Neural crest cell (in vitro differentiated cells): Measurements from ENCODE around the gene SLC9B2. TPM values are rescaled to one million over a fixed set of nuclear protein-coding genes. Genes with fewer than 3 reads are reported as not detected.

Experiments used
- DNase-seq: peaks from one replicate; pipeline ENCODE4 v3.0.0; 2021; ENCODE audit warnings: low read depth, mixed read lengths, low spot score
- H3K27ac Mint-ChIP-seq: one replicate; pipeline ENCODE4 v1.8.0; 2021; ENCODE audit warnings: mild to moderate bottlenecking, mixed read lengths; ENCODE audit not compliant: unreplicated experiment
- H3K27me3 Mint-ChIP-seq: 2 replicates; pipeline ENCODE4 v1.8.0; 2021; ENCODE audit warnings: low read depth, mild to moderate bottlenecking, mixed read lengths
- H3K36me3 Mint-ChIP-seq: 2 replicates; pipeline ENCODE4 v1.8.0; 2021; ENCODE audit warnings: low read depth, mild to moderate bottlenecking, mixed read lengths
- H3K4me1 Mint-ChIP-seq: 2 replicates; pipeline ENCODE4 v1.8.0; 2021; ENCODE audit warnings: mixed read lengths
- H3K4me3 Mint-ChIP-seq: one replicate; pipeline ENCODE4 v1.8.0; 2021; ENCODE audit warnings: mild to moderate bottlenecking, mixed read lengths
- H3K9me3 Mint-ChIP-seq: 2 replicates; pipeline ENCODE4 v1.8.0; 2021; ENCODE audit warnings: mixed read lengths
- CTCF ChIP-seq: fragments of 200-600 bp; sonication (generic); conservative IDR thresholded peaks from 2 replicates; pipeline ENCODE4 v1.5.0; 2021; ENCODE audit warnings: antibody characterized with exemption, mild to moderate bottlenecking
- total RNA-seq: library from RNA; stranded (reverse); gene quantifications from 2 replicates; pipeline ENCODE4 v1.2.1, GENCODE V29; 2021

SLC9B2 gene
- total RNA-seq, 1 donor from 2014 or later, result 21.6 TPM

- Mint-ChIP-seq H3K4me3 (no peak overlapping the region), H3K27ac (no peak overlapping the region), H3K27me3 (no peaks in the 10 kb centered on the region), H3K9me3 (no peaks in the 10 kb centered on the region), H3K36me3 (peaks cover 13% of the 10 kb centered on the region), H3K4me1 (no peaks in the 10 kb centered on the region)
- no peak for DNase-seq
- TF ChIP-seq CTCF, result no peak
These were observed 16.0 kb downstream of the SLC9B2 start for GRCh38 chr4:103060453-103061148.

GRCh38 chr4:103054030-103054429 is 22.5 kb downstream of the SLC9B2 start:
- H3K4me1 Mint-ChIP-seq, result no peaks in the 10 kb centered on the region
- no peak for DNase-seq
- H3K4me3 Mint-ChIP-seq, result no peak overlapping the region
- H3K36me3 Mint-ChIP-seq, result peaks cover 8% of the 10 kb centered on the region
- H3K27ac Mint-ChIP-seq, result no peak overlapping the region
- no peaks in the 10 kb centered on the region for H3K27me3 Mint-ChIP-seq
- no peak for TF ChIP-seq CTCF
- H3K9me3 Mint-ChIP-seq, result no peaks in the 10 kb centered on the region

GRCh38 chr4:103052779-103053178 is 23.8 kb downstream of the SLC9B2 start:
- Mint-ChIP-seq H3K27ac (no peak overlapping the region), H3K36me3 (peaks cover 8% of the 10 kb centered on the region), H3K4me3 (no peak overlapping the region), H3K4me1 (no peaks in the 10 kb centered on the region), H3K27me3 (no peaks in the 10 kb centered on the region), H3K9me3 (no peaks in the 10 kb centered on the region)
- TF ChIP-seq CTCF, result no peak
- DNase-seq, result no peak

- Mint-ChIP-seq H3K4me3 (no peak overlapping the region), H3K27me3 (no peaks in the 10 kb centered on the region), H3K27ac (no peak overlapping the region), H3K4me1 (no peaks in the 10 kb centered on the region), H3K36me3 (peaks cover 10% of the 10 kb centered on the region), H3K9me3 (no peaks in the 10 kb centered on the region)
- DNase-seq, result no peak
- no peak for TF ChIP-seq CTCF
These were observed 24.4 kb downstream of the SLC9B2 start for GRCh38 chr4:103052145-103052544.

GRCh38 chr4:103050736-103051436 is 25.7 kb downstream of the SLC9B2 start:
- H3K4me1 Mint-ChIP-seq, result peaks cover 3% of the 10 kb centered on the region
- no peak for DNase-seq
- H3K4me3 Mint-ChIP-seq, result no peak overlapping the region
- H3K9me3 Mint-ChIP-seq, result no peaks in the 10 kb centered on the region
- H3K27ac Mint-ChIP-seq, result no peak overlapping the region
- no peak for TF ChIP-seq CTCF
- peaks cover 9% of the 10 kb centered on the region for H3K36me3 Mint-ChIP-seq
- no peaks in the 10 kb centered on the region for H3K27me3 Mint-ChIP-seq
